Hepatocyte (in vitro differentiated cells): ENCODE data around the gene LDLRAD4. TPM values are rescaled to one million over a fixed set of nuclear protein-coding genes. Genes with fewer than 3 reads are reported as not detected.

Experiments used
- DNase-seq: peaks from one replicate; pipeline ENCODE4 v3.0.0-alpha.2; 2016; ENCODE audit warnings: low spot score
- H2AFZ ChIP-seq: fragments of 200-600 bp; sonication (generic); 2 replicates; pipeline ENCODE4 v1.6.0; 2016; ENCODE audit warnings: antibody characterized with exemption, mild to moderate bottlenecking
- H3K27ac ChIP-seq: fragments of 200-600 bp; sonication (generic); 2 replicates; pipeline ENCODE4 v1.5.1; 2016; ENCODE audit warnings: mild to moderate bottlenecking
- H3K27me3 ChIP-seq: fragments of 200-600 bp; sonication (generic); 2 replicates; pipeline ENCODE4 v1.6.1; 2016
- H3K36me3 ChIP-seq: fragments of 200-600 bp; sonication (generic); replicated peaks from 2 replicates; pipeline ENCODE4 v1.5.1; 2016; ENCODE audit warnings: low read depth; ENCODE audit not compliant: insufficient read depth
- H3K4me1 ChIP-seq: fragments of 200-600 bp; sonication (generic); 2 replicates; pipeline ENCODE4 v1.5.1; 2016; ENCODE audit warnings: mild to moderate bottlenecking, moderate library complexity; ENCODE audit not compliant: insufficient read depth
- H3K4me2 ChIP-seq: fragments of 200-600 bp; sonication (generic); 2 replicates; pipeline ENCODE4 v1.6.0; 2016
- H3K4me3 ChIP-seq: fragments of 200-600 bp; sonication (generic); 2 replicates; pipeline ENCODE4 v1.5.1; 2016; ENCODE audit warnings: mild to moderate bottlenecking
- H3K79me2 ChIP-seq: fragments of 200-600 bp; sonication (generic); 2 replicates; pipeline ENCODE4 v1.6.0; 2017; ENCODE audit warnings: mild to moderate bottlenecking
- H3K9me2 ChIP-seq: fragments of 200-600 bp; sonication (generic); replicated peaks from 2 replicates; pipeline ENCODE4 v1.6.0; 2017; ENCODE audit warnings: mild to moderate bottlenecking; ENCODE audit not compliant: insufficient read depth
- H3K9me3 ChIP-seq: fragments of 200-600 bp; sonication (generic); 2 replicates; pipeline ENCODE4 v1.5.1; 2016; ENCODE audit warnings: low read depth, mild to moderate bottlenecking
- H4K20me1 ChIP-seq: fragments of 200-600 bp; sonication (generic); 2 replicates; pipeline ENCODE4 v1.6.0; 2016; ENCODE audit warnings: mild to moderate bottlenecking; ENCODE audit not compliant: insufficient read depth, poor library complexity, severe bottlenecking
- CTCF ChIP-seq: fragments of 200-600 bp; sonication (generic); IDR thresholded peaks from 2 replicates; pipeline ENCODE4 v1.5.1; 2016; ENCODE audit warnings: antibody characterized with exemption, mild to moderate bottlenecking; ENCODE audit not compliant: poor library complexity
- EZH2 ChIP-seq: fragments of 200-600 bp; sonication (generic); IDR thresholded peaks from 2 replicates; pipeline ENCODE4 v1.6.1; 2016; ENCODE audit warnings: antibody characterized with exemption, mild to moderate bottlenecking, borderline replicate concordance
- EZH2phosphoT487 ChIP-seq: fragments of 200-600 bp; sonication (generic); IDR thresholded peaks from one replicate; pipeline ENCODE4 v1.6.1; 2018; ENCODE audit warnings: antibody characterized with exemption, mild to moderate bottlenecking, low read depth, moderate library complexity; ENCODE audit not compliant: unreplicated experiment, severe bottlenecking
- WGBS: methylation state at CpG from one replicate; pipeline ENCODE4 v1.1.6; 2016; ENCODE audit warnings: low lambda C conversion rate; ENCODE audit errors: missing lambda C conversion rate; 5-methylcytosine and 5-hydroxymethylcytosine counted together
- polyA plus RNA-seq: library from polyadenylated mRNA; unstranded; fragments of >200 nt; fragmentation: Nextera tagmentation; extraction: Ambion mirVana; gene quantifications from 2 replicates; pipeline ENCODE4 v1.2.1, GENCODE V29; 2016
- total RNA-seq: library from RNA; depleted of rRNA; stranded (reverse); fragments of >200 nt; gene quantifications from 2 replicates; pipeline ENCODE4 v1.2.3, GENCODE V29; 2014

Gene LDLRAD4
- total and polyA plus RNA-seq, 2 experiments from 2014 or later, result 15.1 to 29.0 TPM

- TF ChIP-seq CTCF (no peak), EZH2phosphoT487 (no peak), EZH2 (no peak)
- Histone ChIP-seq H3K4me2 (no peak overlapping the region), H3K4me1 (no peaks in the 10 kb centered on the region), H2AFZ (no peak overlapping the region), H3K36me3 (no peaks in the 10 kb centered on the region), H3K27me3 (no peaks in the 10 kb centered on the region), H3K4me3 (no peak overlapping the region), H3K9me3 (no peaks in the 10 kb centered on the region), H3K27ac (no peak overlapping the region), H3K9me2 (no peaks in the 10 kb centered on the region), H3K79me2 (no peaks in the 10 kb centered on the region), H4K20me1 (no peaks in the 10 kb centered on the region)
- WGBS, result 90% methylated on average over 6 of the region's 6 CpGs
- no peak for DNase-seq
These were observed 245.1 kb downstream of the LDLRAD4 start for GRCh38 chr18:13463526-13464210.

- Histone ChIP-seq H3K9me3 (no peaks in the 10 kb centered on the region), H3K4me2 (no peak overlapping the region), H3K27ac (no peak overlapping the region), H3K4me3 (no peak overlapping the region), H3K4me1 (no peaks in the 10 kb centered on the region), H3K9me2 (no peaks in the 10 kb centered on the region), H2AFZ (no peak overlapping the region), H4K20me1 (no peaks in the 10 kb centered on the region), H3K79me2 (no peaks in the 10 kb centered on the region), H3K27me3 (no peaks in the 10 kb centered on the region), H3K36me3 (no peaks in the 10 kb centered on the region)
- no peak for DNase-seq
- no peak for TF ChIP-seq EZH2
- no peak for TF ChIP-seq EZH2phosphoT487
- TF ChIP-seq CTCF, result no peak
- 90% methylated on average over 14 of the region's 14 CpGs for WGBS
These were observed 246.0 kb downstream of the LDLRAD4 start for GRCh38 chr18:13464432-13465123.

GRCh38 chr18:13465124-13465446 lies 246.5 kb downstream of the LDLRAD4 start:
- Histone ChIP-seq H3K4me2 (no peak overlapping the region), H3K4me3 (no peak overlapping the region), H3K36me3 (no peaks in the 10 kb centered on the region), H3K9me3 (no peaks in the 10 kb centered on the region), H3K9me2 (no peaks in the 10 kb centered on the region), H3K4me1 (no peaks in the 10 kb centered on the region), H3K27me3 (no peaks in the 10 kb centered on the region), H3K27ac (no peak overlapping the region), H2AFZ (no peak overlapping the region), H4K20me1 (no peaks in the 10 kb centered on the region), H3K79me2 (no peaks in the 10 kb centered on the region)
- WGBS, result 96% methylated on average over 4 of the region's 4 CpGs
- TF ChIP-seq EZH2, result no peak
- TF ChIP-seq CTCF, result no peak
- TF ChIP-seq EZH2phosphoT487, result no peak
- DNase-seq, result no peak
